Measurements from ENCODE around the gene NFIB. TPM values are rescaled to one million over a fixed set of nuclear protein-coding genes. Genes with fewer than 3 reads are reported as not detected.

NFIB gene
- total RNA-seq, 1 donor from 2014 or later, result 1.5 TPM

GRCh38 chr9:14135421-14135820 lies 178.5 kb downstream of the NFIB start:
- DNase-seq, result no peak
- Mint-ChIP-seq H3K36me3 (ENCODE audit: unreplicated experiment) (no peaks in the 10 kb centered on the region), H3K4me1 (ENCODE audit: low read depth, unreplicated experiment) (peaks cover 28% of the 10 kb centered on the region), H3K4me3 (ENCODE audit: unreplicated experiment) (no peak overlapping the region), H3K27ac (ENCODE audit: unreplicated experiment) (no peak overlapping the region), H3K27me3 (ENCODE audit: unreplicated experiment) (peaks cover 1% of the 10 kb centered on the region), H3K9me3 (ENCODE audit: unreplicated experiment) (no peaks in the 10 kb centered on the region)
- no peak for TF ChIP-seq CTCF (IDR thresholded peaks at IDR 0.05; ENCODE audit: partially characterized antibody, unreplicated experiment)

- Mint-ChIP-seq H3K9me3 (ENCODE audit: unreplicated experiment) (no peaks in the 10 kb centered on the region), H3K27me3 (ENCODE audit: unreplicated experiment) (peaks cover 2% of the 10 kb centered on the region), H3K4me3 (ENCODE audit: unreplicated experiment) (no peak overlapping the region), H3K36me3 (ENCODE audit: unreplicated experiment) (no peaks in the 10 kb centered on the region), H3K27ac (ENCODE audit: unreplicated experiment) (no peak overlapping the region), H3K4me1 (ENCODE audit: low read depth, unreplicated experiment) (peaks cover 32% of the 10 kb centered on the region)
- TF ChIP-seq CTCF (IDR thresholded peaks at IDR 0.05; ENCODE audit: partially characterized antibody, unreplicated experiment), result no peak
- DNase-seq, result no peak
Measured at GRCh38 chr9:14133394-14133793, 180.5 kb downstream of the NFIB start.

- Mint-ChIP-seq H3K9me3 (ENCODE audit: unreplicated experiment) (no peaks in the 10 kb centered on the region), H3K27me3 (ENCODE audit: unreplicated experiment) (peaks cover 2% of the 10 kb centered on the region), H3K27ac (ENCODE audit: unreplicated experiment) (no peak overlapping the region), H3K4me3 (ENCODE audit: unreplicated experiment) (no peak overlapping the region), H3K36me3 (ENCODE audit: unreplicated experiment) (no peaks in the 10 kb centered on the region), H3K4me1 (ENCODE audit: low read depth, unreplicated experiment) (peaks cover 32% of the 10 kb centered on the region)
- no peak for DNase-seq
- TF ChIP-seq CTCF (IDR thresholded peaks at IDR 0.05; ENCODE audit: partially characterized antibody, unreplicated experiment), result no peak
Measured at GRCh38 chr9:14132775-14133174, 181.2 kb downstream of the NFIB start.

- TF ChIP-seq CTCF (IDR thresholded peaks at IDR 0.05; ENCODE audit: partially characterized antibody, unreplicated experiment), result no peak
- no peak for DNase-seq
- Mint-ChIP-seq H3K27me3 (ENCODE audit: unreplicated experiment) (peaks cover 2% of the 10 kb centered on the region), H3K27ac (ENCODE audit: unreplicated experiment) (peak overlapping the region; percentile 46), H3K9me3 (ENCODE audit: unreplicated experiment) (no peaks in the 10 kb centered on the region), H3K36me3 (ENCODE audit: unreplicated experiment) (no peaks in the 10 kb centered on the region), H3K4me1 (ENCODE audit: low read depth, unreplicated experiment) (peaks cover 32% of the 10 kb centered on the region), H3K4me3 (ENCODE audit: unreplicated experiment) (no peak overlapping the region)
Measured at GRCh38 chr9:14131356-14132088, 182.4 kb downstream of the NFIB start.

GRCh38 chr9:14127656-14128055 lies 186.3 kb downstream of the NFIB start:
- no peak overlapping the region for H3K4me3 Mint-ChIP-seq (ENCODE audit: unreplicated experiment)
- no peak for DNase-seq
- TF ChIP-seq CTCF (IDR thresholded peaks at IDR 0.05; ENCODE audit: partially characterized antibody, unreplicated experiment), result no peak
- H3K27ac Mint-ChIP-seq (ENCODE audit: unreplicated experiment), result no peak overlapping the region
- H3K27me3 Mint-ChIP-seq (ENCODE audit: unreplicated experiment), result peaks cover 2% of the 10 kb centered on the region
- no peaks in the 10 kb centered on the region for H3K36me3 Mint-ChIP-seq (ENCODE audit: unreplicated experiment)
- no peaks in the 10 kb centered on the region for H3K9me3 Mint-ChIP-seq (ENCODE audit: unreplicated experiment)
- peaks cover 17% of the 10 kb centered on the region for H3K4me1 Mint-ChIP-seq (ENCODE audit: low read depth, unreplicated experiment)

All from glutamatergic neuron (in vitro differentiated cells).